Measurements from ENCODE around the gene ABCC1. TPM values are rescaled to one million over a fixed set of nuclear protein-coding genes. Genes with fewer than 3 reads are reported as not detected.

The ABCC1 gene
- polyA plus RNA-seq, 1 donor from 2014 or later: 3.0 TPM

DNA sequence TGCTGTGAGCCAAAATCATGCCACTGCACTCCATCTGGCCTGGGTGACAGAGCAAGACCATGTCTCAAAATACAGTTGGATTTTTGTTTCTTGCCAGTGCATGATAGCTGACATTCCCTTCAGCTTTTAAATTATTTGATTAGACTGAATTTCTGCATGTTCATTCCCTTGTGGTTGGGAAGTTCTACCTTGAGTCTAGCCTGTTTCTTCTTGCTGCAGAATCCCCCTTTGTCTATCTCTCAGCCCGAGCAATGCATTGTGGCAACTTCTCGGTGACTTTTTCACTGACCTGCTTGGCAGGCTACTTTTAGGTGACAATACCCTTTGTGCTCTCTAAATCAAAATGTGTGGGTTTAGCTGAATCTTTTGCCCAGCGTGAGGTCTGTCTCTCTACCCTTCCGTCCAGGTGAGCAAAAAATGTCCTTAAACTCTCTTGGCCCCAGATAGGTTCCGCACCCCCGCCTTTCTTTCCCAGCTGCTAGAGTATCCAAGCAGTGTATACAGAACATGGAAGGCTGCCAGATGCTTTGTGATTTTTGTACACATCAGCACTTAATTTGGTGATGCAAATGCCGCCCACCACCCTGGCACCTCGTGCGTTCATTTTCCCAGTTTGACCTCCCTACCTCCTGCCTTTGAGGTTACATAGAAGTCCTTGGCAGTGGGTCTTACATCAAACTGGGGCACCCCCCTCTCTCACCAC lies 143.7 kb downstream of the ABCC1 start:
- no peaks in the 10 kb centered on the region for H3K9me2 ChIP-seq (ENCODE audit: insufficient read depth, low read length)
- H3K36me3 ChIP-seq (ENCODE audit: insufficient read depth, low read length): no peaks in the 10 kb centered on the region
- no peaks in the 10 kb centered on the region for H4K20me1 ChIP-seq (ENCODE audit: insufficient read depth)
- no peak overlapping the region for H3K9ac ChIP-seq (ENCODE audit: low read length)
- no peaks in the 10 kb centered on the region for H3F3A ChIP-seq (ENCODE audit: insufficient read depth, low read length, poor library complexity, severe bottlenecking)
- no peak for TF ChIP-seq EP300 (conservative IDR thresholded peaks at IDR 0.05; ENCODE audit: poor library complexity, severe bottlenecking)
- TF ChIP-seq, protein P1, sequence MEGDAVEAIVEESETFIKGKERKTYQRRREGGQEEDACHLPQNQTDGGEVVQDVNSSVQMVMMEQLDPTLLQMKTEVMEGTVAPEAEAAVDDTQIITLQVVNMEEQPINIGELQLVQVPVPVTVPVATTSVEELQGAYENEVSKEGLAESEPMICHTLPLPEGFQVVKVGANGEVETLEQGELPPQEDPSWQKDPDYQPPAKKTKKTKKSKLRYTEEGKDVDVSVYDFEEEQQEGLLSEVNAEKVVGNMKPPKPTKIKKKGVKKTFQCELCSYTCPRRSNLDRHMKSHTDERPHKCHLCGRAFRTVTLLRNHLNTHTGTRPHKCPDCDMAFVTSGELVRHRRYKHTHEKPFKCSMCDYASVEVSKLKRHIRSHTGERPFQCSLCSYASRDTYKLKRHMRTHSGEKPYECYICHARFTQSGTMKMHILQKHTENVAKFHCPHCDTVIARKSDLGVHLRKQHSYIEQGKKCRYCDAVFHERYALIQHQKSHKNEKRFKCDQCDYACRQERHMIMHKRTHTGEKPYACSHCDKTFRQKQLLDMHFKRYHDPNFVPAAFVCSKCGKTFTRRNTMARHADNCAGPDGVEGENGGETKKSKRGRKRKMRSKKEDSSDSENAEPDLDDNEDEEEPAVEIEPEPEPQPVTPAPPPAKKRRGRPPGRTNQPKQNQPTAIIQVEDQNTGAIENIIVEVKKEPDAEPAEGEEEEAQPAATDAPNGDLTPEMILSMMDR (IDR thresholded peaks at IDR 0.05; ENCODE audit: poor library complexity, severe bottlenecking): no peak
- no peak for TF ChIP-seq RAD21 (conservative IDR thresholded peaks at IDR 0.05)
- TF ChIP-seq MXI1 (conservative IDR thresholded peaks at IDR 0.05; ENCODE audit: poor library complexity, severe bottlenecking): no peak
- TF ChIP-seq POLR2AphosphoS5 (IDR thresholded peaks at IDR 0.05): no peak
- TF ChIP-seq, protein P2, sequence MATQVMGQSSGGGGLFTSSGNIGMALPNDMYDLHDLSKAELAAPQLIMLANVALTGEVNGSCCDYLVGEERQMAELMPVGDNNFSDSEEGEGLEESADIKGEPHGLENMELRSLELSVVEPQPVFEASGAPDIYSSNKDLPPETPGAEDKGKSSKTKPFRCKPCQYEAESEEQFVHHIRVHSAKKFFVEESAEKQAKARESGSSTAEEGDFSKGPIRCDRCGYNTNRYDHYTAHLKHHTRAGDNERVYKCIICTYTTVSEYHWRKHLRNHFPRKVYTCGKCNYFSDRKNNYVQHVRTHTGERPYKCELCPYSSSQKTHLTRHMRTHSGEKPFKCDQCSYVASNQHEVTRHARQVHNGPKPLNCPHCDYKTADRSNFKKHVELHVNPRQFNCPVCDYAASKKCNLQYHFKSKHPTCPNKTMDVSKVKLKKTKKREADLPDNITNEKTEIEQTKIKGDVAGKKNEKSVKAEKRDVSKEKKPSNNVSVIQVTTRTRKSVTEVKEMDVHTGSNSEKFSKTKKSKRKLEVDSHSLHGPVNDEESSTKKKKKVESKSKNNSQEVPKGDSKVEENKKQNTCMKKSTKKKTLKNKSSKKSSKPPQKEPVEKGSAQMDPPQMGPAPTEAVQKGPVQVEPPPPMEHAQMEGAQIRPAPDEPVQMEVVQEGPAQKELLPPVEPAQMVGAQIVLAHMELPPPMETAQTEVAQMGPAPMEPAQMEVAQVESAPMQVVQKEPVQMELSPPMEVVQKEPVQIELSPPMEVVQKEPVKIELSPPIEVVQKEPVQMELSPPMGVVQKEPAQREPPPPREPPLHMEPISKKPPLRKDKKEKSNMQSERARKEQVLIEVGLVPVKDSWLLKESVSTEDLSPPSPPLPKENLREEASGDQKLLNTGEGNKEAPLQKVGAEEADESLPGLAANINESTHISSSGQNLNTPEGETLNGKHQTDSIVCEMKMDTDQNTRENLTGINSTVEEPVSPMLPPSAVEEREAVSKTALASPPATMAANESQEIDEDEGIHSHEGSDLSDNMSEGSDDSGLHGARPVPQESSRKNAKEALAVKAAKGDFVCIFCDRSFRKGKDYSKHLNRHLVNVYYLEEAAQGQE (IDR thresholded peaks at IDR 0.05; ENCODE audit: borderline replicate concordance): no peak
- no peak for TF ChIP-seq TAF1 (IDR thresholded peaks at IDR 0.05; ENCODE audit: low read depth)
- TF ChIP-seq SMC3 (conservative IDR thresholded peaks at IDR 0.05; ENCODE audit: poor library complexity): no peak
- TF ChIP-seq EZH2 (IDR thresholded peaks at IDR 0.05; ENCODE audit: borderline replicate concordance, insufficient read depth, low read length, poor library complexity, severe bottlenecking): no peak
- no peaks in the 10 kb centered on the region for H3K79me2 ChIP-seq (replicated peaks; ENCODE audit: insufficient read depth, low read length)
- H3K27me3 ChIP-seq (ENCODE audit: insufficient read depth, low read depth, low read length): no peaks in the 10 kb centered on the region
- no peaks in the 10 kb centered on the region for H3K9me3 ChIP-seq (ENCODE audit: low read length)
- no peak overlapping the region for H3K4me3 ChIP-seq (ENCODE audit: low read length)
- no peak overlapping the region for H2AFZ ChIP-seq (ENCODE audit: low read depth, low read length)
- H3K4me2 ChIP-seq (ENCODE audit: low read length): no peak overlapping the region
- no peak overlapping the region for H3K27ac ChIP-seq (ENCODE audit: low read length)

DNA sequence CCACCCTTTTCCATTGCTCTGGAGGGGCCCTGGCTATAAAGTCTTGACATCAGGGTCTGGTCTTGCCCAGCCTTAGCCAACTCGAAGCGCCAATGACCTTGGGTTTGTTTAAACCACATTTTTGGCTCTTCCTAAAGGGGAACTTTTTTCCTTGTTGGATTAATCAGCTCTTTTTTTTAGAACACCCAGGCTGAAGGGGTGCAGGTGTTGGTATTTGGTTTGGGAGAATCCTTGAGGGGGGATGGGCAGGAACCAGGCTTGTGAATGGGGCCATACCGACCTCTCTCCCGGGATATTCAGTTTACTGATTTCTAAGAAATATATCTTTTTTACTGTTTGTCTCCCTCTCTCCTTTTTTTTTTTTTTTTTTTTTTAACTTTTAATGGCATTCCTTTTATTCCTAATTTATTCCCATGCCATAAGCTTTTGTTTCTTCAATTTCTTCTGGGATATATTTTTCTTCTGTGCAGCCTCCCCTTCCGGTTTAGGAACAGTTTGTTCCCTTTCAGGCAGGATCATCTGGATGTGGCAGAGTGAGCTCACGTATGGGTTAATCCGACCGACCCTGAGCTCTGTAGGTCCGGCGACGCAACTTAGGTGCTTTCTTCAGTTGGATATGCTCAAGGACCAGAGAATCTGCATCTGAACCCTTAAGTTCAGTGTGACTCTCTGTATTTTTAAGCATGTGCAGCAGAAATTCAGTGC lies 144.4 kb downstream of the ABCC1 start:
- H3K27ac ChIP-seq (ENCODE audit: low read length): no peak overlapping the region
- no peaks in the 10 kb centered on the region for H3K9me3 ChIP-seq (ENCODE audit: low read length)
- H3K27me3 ChIP-seq (ENCODE audit: insufficient read depth, low read depth, low read length): no peaks in the 10 kb centered on the region
- TF ChIP-seq TAF1 (IDR thresholded peaks at IDR 0.05; ENCODE audit: low read depth): no peak
- TF ChIP-seq, protein P2 (IDR thresholded peaks at IDR 0.05; ENCODE audit: borderline replicate concordance): no peak
- TF ChIP-seq, protein P1 (IDR thresholded peaks at IDR 0.05; ENCODE audit: poor library complexity, severe bottlenecking): no peak
- no peak for TF ChIP-seq MXI1 (conservative IDR thresholded peaks at IDR 0.05; ENCODE audit: poor library complexity, severe bottlenecking)
- no peak for TF ChIP-seq POLR2AphosphoS5 (IDR thresholded peaks at IDR 0.05)
- TF ChIP-seq EP300 (conservative IDR thresholded peaks at IDR 0.05; ENCODE audit: poor library complexity, severe bottlenecking): no peak
- no peak for TF ChIP-seq SMC3 (conservative IDR thresholded peaks at IDR 0.05; ENCODE audit: poor library complexity)
- no peaks in the 10 kb centered on the region for H3F3A ChIP-seq (ENCODE audit: insufficient read depth, low read length, poor library complexity, severe bottlenecking)
- no peak overlapping the region for H2AFZ ChIP-seq (ENCODE audit: low read depth, low read length)
- H3K4me3 ChIP-seq (ENCODE audit: low read length): no peak overlapping the region
- H3K9ac ChIP-seq (ENCODE audit: low read length): no peak overlapping the region
- H3K4me2 ChIP-seq (ENCODE audit: low read length): no peak overlapping the region
- no peaks in the 10 kb centered on the region for H3K79me2 ChIP-seq (replicated peaks; ENCODE audit: insufficient read depth, low read length)
- no peaks in the 10 kb centered on the region for H4K20me1 ChIP-seq (ENCODE audit: insufficient read depth)
- H3K36me3 ChIP-seq (ENCODE audit: insufficient read depth, low read length): no peaks in the 10 kb centered on the region
- H3K9me2 ChIP-seq (ENCODE audit: insufficient read depth, low read length): no peaks in the 10 kb centered on the region
